GM18951 (cell line): ENCODE results near the gene CSHL1.

Source experiments
- POLR2A ChIP-seq: IDR thresholded peaks from 4 replicates; pipeline ENCODE4 v1.6.1; 2011; ENCODE audit warnings: mild to moderate bottlenecking; ENCODE audit not compliant: insufficient read length, insufficient read depth; ENCODE audit errors: extremely low read depth
- in situ Hi-C: fragments of 300-500 bp; cut with MboI; formaldehyde crosslinking; loops from one replicate; pipeline ENCODE4 v1.12.0; 2022; ENCODE audit warnings: low sequenced_read_pairs, mixed read lengths, inconsistent platforms; ENCODE audit not compliant: unreplicated experiment

Gene CSHL1

GRCh38 chr17:63911041-63911635, at the start of gene CSHL1:
Gene CSHL1 (minus strand): TSS chr17:63911258. CDS start chr17:63911196, 62 bp downstream.
- in situ Hi-C loops, result loop anchor here (10.0 to 25.0 kb wide), 3 partner anchors 114 to 376 kb away; partner anchors contain the start of gene ICAM2
- TF ChIP-seq POLR2A, result no peak

- in situ Hi-C loops, result no loop called here
- TF ChIP-seq POLR2A, result no peak
These were observed 49.4 kb upstream of the CSHL1 start for GRCh38 chr17:63960430-63960829.

DNA sequence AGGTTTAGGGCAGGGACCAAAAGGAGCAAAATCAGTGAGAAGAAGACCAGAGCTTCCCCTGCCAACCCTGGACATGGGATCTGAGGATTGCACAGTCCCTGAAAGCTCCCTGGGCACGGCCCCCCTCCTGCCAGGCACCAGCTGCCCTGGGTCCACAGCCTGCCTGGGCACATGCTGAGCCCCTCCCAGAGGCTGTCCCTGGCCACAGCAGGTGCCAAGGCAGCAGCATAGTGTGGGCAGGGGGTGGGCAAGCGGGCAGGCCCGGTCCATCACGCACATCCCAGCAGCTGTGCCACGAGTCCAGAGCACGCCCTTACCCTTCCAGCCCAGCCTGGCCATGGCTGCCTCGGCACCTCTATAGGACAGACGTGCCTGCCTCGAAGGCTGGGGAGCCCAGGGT, 48.9 kb upstream of the CSHL1 start:
- no peak for TF ChIP-seq POLR2A
- in situ Hi-C loops, result no loop called here

GRCh38 chr17:63956296-63956920, 45.4 kb upstream of the CSHL1 start:
- no peak for TF ChIP-seq POLR2A
- in situ Hi-C loops, result no loop called here

GRCh38 chr17:63955791-63956190, 44.7 kb upstream of the CSHL1 start:
- TF ChIP-seq POLR2A, result no peak
- in situ Hi-C loops, result no loop called here

DNA sequence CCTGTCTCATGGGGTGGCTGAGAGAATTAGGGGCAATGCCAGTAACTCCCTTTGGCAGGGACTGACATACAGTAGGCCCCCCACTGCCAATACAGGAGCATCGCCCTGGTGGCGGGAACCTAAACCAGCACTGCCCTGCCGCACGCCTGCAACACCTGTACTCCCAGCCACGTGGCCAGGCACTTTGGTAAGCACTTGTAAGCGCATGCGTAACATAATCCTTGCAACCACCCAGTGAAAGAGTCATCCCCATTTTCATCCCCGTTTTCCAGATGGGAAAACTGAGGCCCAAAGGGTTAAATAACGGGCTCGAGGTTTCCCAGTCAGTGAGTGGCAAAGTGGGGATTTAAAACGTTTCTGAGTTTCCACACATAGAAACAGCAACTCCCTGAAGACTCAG, 44.2 kb upstream of the CSHL1 start:
- TF ChIP-seq POLR2A, result no peak
- in situ Hi-C loops, result no loop called here

- in situ Hi-C loops, result no loop called here
- TF ChIP-seq POLR2A, result peak; percentile 29
These were observed 43.5 kb upstream of the CSHL1 start for GRCh38 chr17:63954402-63955063.

GRCh38 chr17:63950940-63951907, 40.2 kb upstream of the CSHL1 start:
- in situ Hi-C loops, result no loop called here

DNA sequence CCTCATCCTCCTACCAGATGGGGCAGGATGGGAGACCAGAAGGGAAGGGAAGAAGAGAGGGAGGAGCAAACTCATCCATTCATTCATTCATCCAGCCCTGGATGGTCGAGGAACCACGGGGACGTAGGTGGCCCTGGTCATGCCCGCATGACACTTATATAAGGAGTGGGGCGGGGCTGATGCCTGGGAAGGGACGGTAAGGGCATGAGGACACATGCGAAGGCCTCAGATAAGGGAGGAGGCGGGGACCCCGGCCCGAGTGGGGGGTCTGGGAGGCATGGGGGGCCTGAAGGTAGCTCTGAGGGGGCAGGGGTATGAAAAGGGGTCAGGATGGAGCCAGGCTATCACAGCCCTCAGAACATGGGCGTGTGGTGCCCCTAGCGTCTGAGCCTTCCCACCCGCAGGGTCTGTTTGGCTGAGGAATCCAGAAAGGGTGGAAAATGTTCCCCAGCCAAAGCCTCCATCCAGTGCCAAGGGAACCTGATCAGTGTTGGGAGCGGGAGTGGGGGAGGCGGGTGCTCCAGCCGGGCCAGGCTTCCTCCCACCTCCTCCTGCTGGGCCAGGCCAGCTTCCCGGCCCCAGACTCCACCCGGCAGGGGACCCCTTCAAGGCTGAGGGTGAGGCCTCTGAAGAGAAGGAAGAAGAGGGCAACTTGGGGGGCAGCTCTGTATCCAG, 38.7 kb upstream of the CSHL1 start:
- no peak for TF ChIP-seq POLR2A

More at GRCh38 chr17:63950940-63951907, 40.2 kb upstream of the CSHL1 start:
- TF ChIP-seq POLR2A, result no peak

GRCh38 chr17:63948521-63948920, 37.5 kb upstream of the CSHL1 start:
- in situ Hi-C loops, result no loop called here
- TF ChIP-seq POLR2A, result no peak

More for the DNA sequence above, 38.7 kb upstream of the CSHL1 start:
- in situ Hi-C loops, result no loop called here

- in situ Hi-C loops, result no loop called here
- TF ChIP-seq POLR2A, result no peak
These were observed 36.8 kb upstream of the CSHL1 start for GRCh38 chr17:63947711-63948330.
